PC-9 (cell line): Measurements from ENCODE around the gene TRPM7. TPM values are rescaled to one million over a fixed set of nuclear protein-coding genes. Genes with fewer than 3 reads are reported as not detected.

Experiments
- BruUV-seq: library from RNA; stranded (reverse); fragments of 400-500 nt; replicated peaks from 2 replicates; lab custom pipeline; 2021; lab: Mats Ljungman, UMichigan
- CTCF ChIA-PET: fragments of 300-600 bp; sonication (Branson Sonifier 250); formaldehyde crosslinking; loops from one replicate; lab custom pipeline; 2022; ENCODE audit warnings: antibody characterized with exemption; lab: Charles Lee
- POLR2A ChIA-PET: fragments of 300-600 bp; sonication (Branson Sonifier 250); formaldehyde crosslinking; loops from one replicate; lab custom pipeline; 2022; ENCODE audit warnings: antibody characterized with exemption; ENCODE audit not compliant: unreplicated experiment; lab: Charles Lee
- DNase-seq, 2 experiments: peaks; one replicate each; pipeline versions ENCODE4 v3.0.0 to v3.0.0-alpha.2; 2015 to 2022; ENCODE audit warnings: mixed read lengths in 1 of 2
- H2AFZ ChIP-seq: fragments of 200-600 bp; sonication (generic); 2 replicates; pipeline ENCODE4 v1.8.1; 2017; ENCODE audit warnings: antibody characterized with exemption
- H3F3A ChIP-seq: fragments of 200-600 bp; sonication (generic); 2 replicates; pipeline ENCODE4 v1.8.1; 2017; ENCODE audit warnings: antibody characterized with exemption, mild to moderate bottlenecking, low read depth; ENCODE audit not compliant: insufficient read depth
- H3K27ac ChIP-seq: fragments of 200-600 bp; sonication (generic); 2 replicates; pipeline ENCODE4 v1.6.1; 2016; ENCODE audit warnings: mixed run types
- H3K27me3 ChIP-seq: fragments of 200-600 bp; sonication (generic); 2 replicates; pipeline ENCODE4 v1.6.1; 2016; ENCODE audit warnings: low read depth, mixed run types; ENCODE audit not compliant: insufficient read depth
- H3K36me3 ChIP-seq: fragments of 200-600 bp; sonication (generic); 2 replicates; pipeline ENCODE4 v1.6.1; 2016; ENCODE audit warnings: low read depth, mixed run types
- H3K4me1 ChIP-seq: fragments of 200-600 bp; sonication (generic); replicated peaks from 2 replicates; pipeline ENCODE4 v1.6.1; 2016; ENCODE audit warnings: mixed run types; ENCODE audit not compliant: insufficient read depth
- H3K4me2 ChIP-seq: fragments of 200-600 bp; sonication (generic); 2 replicates; pipeline ENCODE4 v1.6.1; 2017; ENCODE audit warnings: mixed run types
- H3K4me3 ChIP-seq: fragments of 200-600 bp; sonication (generic); 2 replicates; pipeline ENCODE4 v1.6.1; 2016; ENCODE audit warnings: mixed run types
- H3K79me2 ChIP-seq: fragments of 200-600 bp; sonication (generic); 2 replicates; pipeline ENCODE4 v1.6.1; 2017; ENCODE audit warnings: low read depth, mixed run types
- H3K9me2 ChIP-seq: fragments of 200-600 bp; sonication (generic); 2 replicates; pipeline ENCODE4 v1.8.1; 2017; ENCODE audit warnings: mild to moderate bottlenecking; ENCODE audit not compliant: insufficient read depth
- H3K9me3 ChIP-seq: fragments of 200-600 bp; sonication (generic); 2 replicates; pipeline ENCODE4 v1.8.1; 2016; ENCODE audit warnings: low read depth; ENCODE audit not compliant: insufficient read depth
- H4K20me1 ChIP-seq: fragments of 200-600 bp; sonication (generic); 2 replicates; pipeline ENCODE4 v1.8.1; 2017; ENCODE audit not compliant: insufficient read depth
- EZH2 ChIP-seq: fragments of 200-600 bp; sonication (generic); IDR thresholded peaks from 2 replicates; pipeline ENCODE4 v1.8.0; 2017; ENCODE audit warnings: antibody characterized with exemption, low read depth
- intact Hi-C: fragments of 100-400 bp; cut with micrococcal nuclease; formaldehyde crosslinking; loops from one replicate; pipeline ENCODE4 v1.10.0; 2022; ENCODE audit not compliant: unreplicated experiment
- total RNA-seq: library from RNA; stranded (reverse); gene quantifications from 2 replicates; pipeline ENCODE4 v1.2.3, GENCODE V29; 2021
- TF ChIP-seq, protein P1 (sequence below): fragments of 200-600 bp; sonication (generic); conservative IDR thresholded peaks from 2 replicates; pipeline ENCODE4 v1.6.1; 2017; ENCODE audit warnings: mixed run types, antibody characterized with exemption, mild to moderate bottlenecking, moderate library complexity

The TRPM7 gene
- total RNA-seq, 1 experiment from 2014 or later = 40.3 TPM

DNA sequence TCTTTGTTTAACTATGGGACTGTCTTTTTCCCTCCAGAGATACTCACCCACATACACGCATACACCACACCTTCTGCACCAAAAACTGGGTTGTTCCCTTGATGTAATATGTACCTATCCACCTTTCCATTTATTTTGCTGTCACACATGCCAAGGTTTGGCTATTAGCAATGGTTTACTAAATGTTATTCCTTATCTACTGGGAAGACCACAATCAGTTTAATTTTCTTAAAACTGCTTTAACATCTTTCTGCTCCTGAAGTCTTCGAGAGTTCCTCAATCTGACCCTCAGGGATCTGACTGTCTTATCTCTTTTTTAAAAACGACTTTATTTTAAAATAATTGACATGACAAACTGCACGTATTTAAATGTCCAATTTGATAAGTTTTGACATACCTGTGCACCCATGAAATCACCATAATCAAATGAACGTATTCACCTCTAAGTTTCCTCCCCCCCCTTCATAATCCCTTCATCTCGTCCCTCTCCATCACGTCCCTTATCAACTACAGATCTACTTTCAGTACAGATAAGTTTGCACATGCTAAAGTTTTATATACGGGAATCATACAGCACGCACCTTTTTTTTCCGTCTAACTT lies 805 bp upstream of the TRPM7 start:
- peaks cover 24% of the 10 kb centered on the region for H3K4me1 ChIP-seq
- POLR2A ChIA-PET = no interaction called here
- TF ChIP-seq, protein P1, sequence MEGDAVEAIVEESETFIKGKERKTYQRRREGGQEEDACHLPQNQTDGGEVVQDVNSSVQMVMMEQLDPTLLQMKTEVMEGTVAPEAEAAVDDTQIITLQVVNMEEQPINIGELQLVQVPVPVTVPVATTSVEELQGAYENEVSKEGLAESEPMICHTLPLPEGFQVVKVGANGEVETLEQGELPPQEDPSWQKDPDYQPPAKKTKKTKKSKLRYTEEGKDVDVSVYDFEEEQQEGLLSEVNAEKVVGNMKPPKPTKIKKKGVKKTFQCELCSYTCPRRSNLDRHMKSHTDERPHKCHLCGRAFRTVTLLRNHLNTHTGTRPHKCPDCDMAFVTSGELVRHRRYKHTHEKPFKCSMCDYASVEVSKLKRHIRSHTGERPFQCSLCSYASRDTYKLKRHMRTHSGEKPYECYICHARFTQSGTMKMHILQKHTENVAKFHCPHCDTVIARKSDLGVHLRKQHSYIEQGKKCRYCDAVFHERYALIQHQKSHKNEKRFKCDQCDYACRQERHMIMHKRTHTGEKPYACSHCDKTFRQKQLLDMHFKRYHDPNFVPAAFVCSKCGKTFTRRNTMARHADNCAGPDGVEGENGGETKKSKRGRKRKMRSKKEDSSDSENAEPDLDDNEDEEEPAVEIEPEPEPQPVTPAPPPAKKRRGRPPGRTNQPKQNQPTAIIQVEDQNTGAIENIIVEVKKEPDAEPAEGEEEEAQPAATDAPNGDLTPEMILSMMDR = no peak
- no peak for TF ChIP-seq EZH2
- CTCF ChIA-PET = no interaction called here
- H3K9me3 ChIP-seq = no peaks in the 10 kb centered on the region
- H2AFZ ChIP-seq = peak overlapping the region; percentile 95
- H3K27me3 ChIP-seq = no peaks in the 10 kb centered on the region
- no peaks in the 10 kb centered on the region; the same call in 1 of the 2 replicates for H4K20me1 ChIP-seq
- H3F3A ChIP-seq = peaks cover 9% of the 10 kb centered on the region; the same call in 1 of the 2 replicates
- peak overlapping the region; percentile 89 for H3K27ac ChIP-seq
- no peak for DNase-seq
- no peaks in the 10 kb centered on the region for H3K9me2 ChIP-seq
- H3K79me2 ChIP-seq = peaks cover 37% of the 10 kb centered on the region
- BruUV-seq = no TSS peak
- H3K36me3 ChIP-seq = no peaks in the 10 kb centered on the region
- H3K4me3 ChIP-seq = peak overlapping the region; percentile 90
- H3K4me2 ChIP-seq = peak overlapping the region; percentile 92
- intact Hi-C loops = no loop called here

DNA sequence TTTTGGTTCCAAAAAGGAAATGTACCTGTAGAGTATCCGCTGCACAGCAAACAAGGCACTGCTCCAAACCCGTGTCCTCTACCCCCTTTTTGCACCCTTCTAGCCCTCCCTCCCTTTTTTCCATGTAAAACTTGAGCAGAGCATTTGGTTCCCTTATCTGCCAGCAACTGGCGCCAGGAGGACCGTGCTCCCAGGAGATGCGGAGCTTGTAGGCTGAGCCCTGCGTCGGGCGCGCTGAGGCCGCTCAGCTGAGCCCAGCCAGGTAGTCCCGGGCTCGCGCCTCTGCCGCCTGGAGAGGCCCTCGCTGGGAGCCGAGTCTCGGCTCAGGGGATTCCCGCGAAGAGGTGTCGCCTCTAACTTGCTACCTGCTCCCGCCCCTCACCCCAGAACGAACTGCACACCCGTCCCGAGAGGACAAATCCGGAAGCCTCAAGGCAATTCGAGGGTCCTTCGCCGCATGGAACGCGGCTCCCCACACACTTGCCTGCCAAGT lies 575 bp downstream of the TRPM7 start:
- H2AFZ ChIP-seq = peak overlapping the region; percentile 95
- H3K27ac ChIP-seq = peak overlapping the region; percentile 89
- peak overlapping the region; percentile 90 for H3K4me3 ChIP-seq
- intact Hi-C loops = no loop called here
- POLR2A ChIA-PET = interaction anchor here (0.6 to 0.8 kb wide), 2 partner anchors 130 to 195 kb away, joined by 5 to 7 read pairs; no protein-coding TSS in a partner anchor
- no TSS peak for BruUV-seq
- H3K79me2 ChIP-seq = peaks cover 49% of the 10 kb centered on the region
- H3K9me2 ChIP-seq = no peaks in the 10 kb centered on the region
- no peaks in the 10 kb centered on the region; the same call in 1 of the 2 replicates for H4K20me1 ChIP-seq
- TF ChIP-seq, protein P1 = no peak
- no peak for TF ChIP-seq EZH2
- peak overlapping the region; percentile 92 for H3K4me2 ChIP-seq
- H3K4me1 ChIP-seq = peaks cover 24% of the 10 kb centered on the region
- peaks cover 9% of the 10 kb centered on the region; the same call in 1 of the 2 replicates for H3F3A ChIP-seq
- CTCF ChIA-PET = no interaction called here
- no peaks in the 10 kb centered on the region for H3K27me3 ChIP-seq
- H3K9me3 ChIP-seq = no peaks in the 10 kb centered on the region
- H3K36me3 ChIP-seq = no peaks in the 10 kb centered on the region
- peak; percentile 49 to 55 for DNase-seq

DNA sequence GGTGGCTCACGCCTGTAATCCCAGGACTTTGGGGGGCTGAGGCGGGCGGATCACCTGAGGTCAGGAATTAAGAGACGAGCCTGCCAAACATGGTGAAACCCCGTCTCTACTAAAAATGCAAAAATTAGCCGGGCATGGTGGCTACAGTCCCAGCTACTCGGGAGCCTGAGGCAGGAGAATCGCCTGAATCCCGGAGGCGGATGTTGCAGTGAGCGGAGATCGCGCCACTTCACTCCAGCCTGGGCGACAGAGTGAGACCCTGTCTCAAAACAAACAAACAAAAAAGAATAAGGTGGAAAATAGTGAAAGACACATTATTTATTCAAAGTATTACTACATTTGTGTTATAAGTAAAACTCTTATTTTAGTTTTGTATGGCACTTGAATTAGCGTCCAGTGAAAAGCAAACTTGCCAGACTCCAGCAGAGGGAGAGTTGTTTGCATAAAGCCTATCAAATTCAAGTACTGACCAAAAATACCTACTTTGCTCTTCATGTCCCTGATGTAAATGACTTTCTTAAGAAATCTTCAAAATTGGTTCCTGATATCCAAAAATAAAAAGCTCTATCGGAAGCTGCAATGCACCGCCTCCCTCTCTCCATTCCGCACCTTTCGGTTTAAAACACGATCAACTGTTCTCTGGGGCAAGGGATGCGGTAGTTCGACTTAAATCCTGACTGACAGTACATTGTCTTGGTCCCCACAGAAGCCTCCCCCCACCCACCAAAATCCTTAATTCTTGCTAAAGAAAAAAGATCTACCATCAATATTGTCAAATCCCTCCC lies 1.2 kb downstream of the TRPM7 start:
- H3F3A ChIP-seq = peaks cover 9% of the 10 kb centered on the region; the same call in 1 of the 2 replicates
- H3K4me3 ChIP-seq = peak overlapping the region; percentile 90
- ChIA-PET POLR2A (interaction anchor here (0.6 to 0.8 kb wide), 2 partner anchors 131 to 195 kb away, joined by 5 to 7 read pairs; no protein-coding TSS in a partner anchor), CTCF (no interaction called here)
- peaks cover 24% of the 10 kb centered on the region for H3K4me1 ChIP-seq
- H3K36me3 ChIP-seq = no peaks in the 10 kb centered on the region
- peak overlapping the region; percentile 95; the same call in 1 of the 2 replicates for H2AFZ ChIP-seq
- H3K27ac ChIP-seq = peak overlapping the region; percentile 89
- H3K9me2 ChIP-seq = no peaks in the 10 kb centered on the region
- peaks cover 56% of the 10 kb centered on the region for H3K79me2 ChIP-seq
- intact Hi-C loops = no loop called here
- peak overlapping the region; percentile 92 for H3K4me2 ChIP-seq
- no peak for DNase-seq
- BruUV-seq = TSS peak; percentile 34
- no peak for TF ChIP-seq EZH2
- TF ChIP-seq, protein P1 = no peak
- no peaks in the 10 kb centered on the region for H3K27me3 ChIP-seq
- no peaks in the 10 kb centered on the region; the same call in 1 of the 2 replicates for H4K20me1 ChIP-seq
- no peaks in the 10 kb centered on the region for H3K9me3 ChIP-seq
